ENCODE measurements around the gene TENT5C.
A peak's percentile ranks its signal among the peaks of the same experiment; 100 is the strongest.
"Not testable (repeated sequence)": the region's sequence is repeated elsewhere in the genome, so short reads cannot be mapped to it uniquely, and the experiment has no call there.

TENT5C gene

DNA sequence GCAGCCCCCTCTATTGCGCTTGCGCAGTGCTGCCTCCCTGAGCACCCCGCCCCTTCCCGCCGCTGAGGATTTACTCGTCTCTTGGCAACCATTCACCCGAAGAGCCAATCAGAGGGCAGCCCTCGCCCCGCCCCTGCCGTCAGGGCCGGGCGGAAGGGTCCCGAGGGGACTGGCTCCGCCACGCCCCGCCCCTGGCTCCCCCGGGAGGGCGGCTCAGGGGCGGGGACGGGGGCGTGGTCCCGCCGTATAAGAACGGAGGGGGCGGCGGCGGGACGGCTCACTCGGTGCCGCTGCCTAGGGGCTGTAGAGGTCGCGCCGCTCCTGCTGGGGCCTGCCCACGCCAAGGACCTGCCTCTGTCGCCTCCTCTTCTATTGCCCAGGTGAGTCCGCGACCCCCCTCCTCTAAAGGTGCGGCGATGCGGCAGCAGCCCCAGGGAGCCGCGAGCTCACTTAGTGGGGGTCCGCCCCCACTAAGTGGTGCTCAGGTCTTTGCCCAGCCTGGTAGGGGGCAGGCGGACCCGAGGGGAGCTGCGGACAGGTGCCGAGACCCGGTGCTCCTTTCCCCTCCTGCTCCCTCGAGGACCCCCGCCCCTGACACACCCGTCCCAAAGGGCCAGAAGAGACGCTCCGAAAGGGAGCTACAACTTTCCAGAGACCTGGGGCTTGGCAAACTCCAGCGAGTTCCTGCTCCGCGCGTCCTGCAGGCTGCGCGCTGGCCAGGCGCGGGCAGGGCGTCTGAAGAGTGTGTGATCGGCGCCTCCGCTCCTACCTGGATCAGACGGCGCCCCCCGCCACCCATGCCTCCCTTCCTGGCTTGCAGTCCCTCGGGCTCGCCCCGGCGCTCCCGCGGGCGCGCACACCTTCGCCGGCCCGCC lies at the start of gene TENT5C:
TENT5C (plus strand) TSS at position 275 of the 875 bp plus-strand sequence. CDS start 16,821 bp downstream, outside the sequence.
- peak; percentile 93 for DNase-seq

DNA sequence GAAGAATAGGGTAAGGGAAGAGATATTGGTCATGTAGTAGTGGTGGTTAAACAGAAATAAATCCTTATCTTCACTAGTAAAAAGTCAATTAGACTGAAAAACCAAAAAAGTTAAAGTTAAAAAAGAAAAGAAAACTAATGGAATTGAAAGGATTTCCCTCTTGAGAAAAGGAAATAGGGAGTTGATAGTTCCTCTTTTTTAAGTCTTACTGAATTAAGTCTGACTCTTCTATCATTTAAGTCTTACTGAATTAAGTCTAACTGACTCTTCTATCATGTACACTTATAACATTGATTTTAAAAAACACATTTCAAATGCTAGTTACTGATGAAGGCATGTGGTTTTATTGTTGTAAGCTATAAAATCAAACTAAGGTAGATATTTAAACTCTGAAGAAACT lies 49.5 kb upstream of the TENT5C start:
- no peak for DNase-seq

DNA sequence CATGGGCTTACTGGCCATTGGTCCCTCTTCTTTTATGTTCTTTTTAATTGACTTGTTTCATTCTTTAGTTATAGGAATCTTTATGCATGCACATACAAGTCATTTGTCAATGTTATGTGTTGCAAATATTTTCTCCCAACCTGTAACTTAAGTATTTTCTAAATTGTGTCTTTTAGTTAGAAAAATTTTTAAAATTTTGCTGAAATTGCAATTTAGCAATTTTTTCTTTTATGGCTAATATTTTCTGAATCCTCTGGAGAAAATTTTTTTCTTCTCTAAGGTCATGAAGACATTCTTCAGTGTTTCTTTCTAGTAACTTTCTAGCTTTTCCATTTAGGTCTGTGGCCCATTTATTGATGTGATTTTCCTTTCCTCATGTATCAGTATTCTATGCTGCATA lies 48.9 kb upstream of the TENT5C start:
- no peak for DNase-seq

DNA sequence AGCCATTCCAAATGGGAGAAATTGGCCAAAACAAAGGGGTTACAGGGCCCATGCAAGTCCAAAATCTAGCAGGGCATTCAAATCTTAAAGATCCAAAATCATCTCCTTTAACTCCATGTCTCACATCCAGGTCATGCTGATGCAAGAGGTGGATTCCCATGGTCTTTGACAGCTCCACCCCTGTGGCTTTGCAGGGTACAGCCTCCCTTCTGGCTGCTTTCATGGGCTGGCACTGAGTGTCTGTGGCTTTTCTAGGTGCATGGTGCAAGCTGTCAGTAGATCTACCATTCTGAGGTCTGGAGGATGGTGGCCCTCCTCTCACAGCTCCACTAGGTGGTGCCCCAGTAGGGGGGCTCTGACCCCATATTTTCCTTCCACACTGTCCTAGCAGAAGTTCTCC lies 47.4 kb upstream of the TENT5C start:
- not testable (repeated sequence) for DNase-seq

DNA sequence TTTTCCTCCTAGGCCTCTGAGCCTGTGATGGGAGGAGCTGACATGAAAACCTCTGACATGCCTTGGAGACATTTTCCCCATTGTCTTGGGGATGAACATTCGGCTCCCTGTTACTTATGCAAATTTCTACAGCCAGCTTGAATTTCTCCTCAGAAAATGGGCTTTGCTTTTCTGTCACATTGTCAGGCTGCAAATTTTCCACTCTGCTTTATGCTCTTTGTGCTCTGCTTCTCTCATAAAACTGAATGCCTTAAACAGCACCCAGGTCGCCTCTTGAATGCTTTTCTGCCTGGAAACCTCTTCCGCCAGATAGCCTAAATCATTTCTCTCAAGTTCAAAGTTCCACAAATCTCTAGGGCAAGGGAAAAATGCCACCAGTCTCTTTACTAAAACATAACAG lies 46.7 kb upstream of the TENT5C start:
- no peak for DNase-seq

DNA sequence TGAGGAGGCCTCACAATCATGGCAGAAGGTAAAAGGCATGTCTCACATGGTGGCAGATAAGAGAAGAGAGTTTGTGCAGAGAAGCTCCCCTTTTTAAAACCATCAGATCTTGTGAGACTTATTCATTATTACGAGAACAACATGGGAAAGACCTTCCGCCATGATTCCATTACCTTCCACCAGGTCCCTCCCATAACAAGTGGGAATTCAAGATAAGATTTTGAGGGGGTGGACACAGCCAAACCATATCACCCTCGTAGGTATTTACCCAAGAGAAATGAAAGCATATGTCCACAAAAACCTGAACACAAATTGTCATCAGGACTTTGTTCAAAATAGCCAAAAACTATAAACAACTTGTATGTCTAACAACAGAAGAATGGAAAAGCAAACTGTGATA lies 45.9 kb upstream of the TENT5C start:
- no peak for DNase-seq

DNA sequence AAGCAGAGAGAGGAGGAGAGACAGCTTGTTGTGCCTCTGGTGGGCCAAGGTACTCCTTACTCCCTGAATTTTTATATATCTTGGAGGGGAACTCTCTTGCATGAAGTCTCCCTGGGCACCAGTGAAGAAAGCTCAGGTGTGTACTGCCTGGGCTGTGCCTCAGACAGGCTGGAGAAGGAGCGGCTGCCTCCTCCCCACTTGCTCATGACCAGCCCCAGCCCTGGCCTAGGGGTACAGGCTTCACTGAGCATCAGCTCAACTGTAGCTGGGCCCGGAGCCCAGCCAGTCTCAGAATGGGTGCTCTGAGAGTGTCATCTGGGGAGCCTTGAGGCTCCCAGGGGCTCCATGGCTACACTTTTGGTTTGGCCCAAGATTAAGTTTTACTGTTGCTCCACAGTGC lies 44.8 kb upstream of the TENT5C start:
- DNase-seq, result no peak

DNA sequence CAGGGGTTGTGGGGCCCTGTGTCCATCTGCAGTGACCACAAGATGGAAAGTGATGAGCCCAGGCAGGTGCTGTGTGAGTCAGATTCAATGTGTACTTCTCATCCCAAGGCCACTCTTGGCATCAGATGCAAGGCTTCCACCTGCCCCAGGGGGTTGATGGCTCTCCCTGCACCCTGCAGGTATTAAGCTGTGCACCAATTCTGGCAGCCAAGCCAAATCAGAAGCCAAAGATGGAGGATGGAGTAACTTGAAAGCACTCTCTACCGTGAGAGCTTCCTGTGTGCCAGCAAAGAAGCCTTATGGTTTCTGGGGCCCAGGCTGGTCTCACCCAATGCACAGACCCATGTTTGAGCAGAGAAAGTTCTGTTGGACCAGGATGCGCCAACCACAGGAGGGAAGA lies 44.3 kb upstream of the TENT5C start:
- no peak for DNase-seq

DNA sequence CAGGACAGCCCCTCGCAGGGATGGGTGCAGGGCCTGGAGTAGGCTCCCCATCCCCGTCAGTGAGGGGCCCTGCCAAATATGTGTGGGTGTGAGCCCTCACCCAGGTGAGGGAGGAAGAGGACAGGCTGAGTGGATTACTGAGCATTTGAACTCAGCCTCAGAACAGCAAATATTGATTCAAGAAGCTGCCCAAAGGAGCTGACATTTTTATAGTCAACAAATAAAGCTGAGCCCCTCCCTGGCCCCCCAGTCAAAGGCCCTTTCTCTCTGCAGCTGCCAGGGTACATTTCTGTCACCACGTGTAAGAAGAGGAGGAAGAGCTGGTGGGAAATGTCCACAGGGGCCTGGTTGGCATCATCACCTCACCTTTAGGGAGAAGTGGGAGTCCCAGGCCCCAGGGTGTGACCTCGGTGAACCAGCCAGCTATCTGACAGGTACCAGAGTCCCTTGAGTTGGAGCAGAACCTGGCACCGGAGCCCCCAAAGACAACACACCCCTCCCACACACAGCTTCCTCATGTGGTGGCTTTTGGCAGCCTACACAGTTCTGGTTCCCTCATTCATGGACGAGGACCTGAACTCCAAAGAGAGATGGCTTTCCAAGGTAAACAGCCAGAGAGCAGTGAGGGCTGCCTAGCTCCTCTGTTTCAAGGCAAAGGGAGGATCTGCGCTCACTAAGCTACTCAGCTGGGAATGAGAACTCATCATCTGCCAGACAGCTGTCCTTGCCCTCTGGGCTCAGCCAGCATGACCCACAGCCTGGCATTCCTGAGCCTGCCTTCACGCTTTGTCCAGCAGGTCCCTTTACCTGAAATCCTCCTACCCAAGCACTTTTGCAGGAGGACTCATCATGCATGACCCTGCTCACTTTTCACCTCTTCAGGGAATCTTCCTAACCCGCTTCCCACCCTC lies 43.0 kb upstream of the TENT5C start:
- DNase-seq, result peak; percentile 76

DNA sequence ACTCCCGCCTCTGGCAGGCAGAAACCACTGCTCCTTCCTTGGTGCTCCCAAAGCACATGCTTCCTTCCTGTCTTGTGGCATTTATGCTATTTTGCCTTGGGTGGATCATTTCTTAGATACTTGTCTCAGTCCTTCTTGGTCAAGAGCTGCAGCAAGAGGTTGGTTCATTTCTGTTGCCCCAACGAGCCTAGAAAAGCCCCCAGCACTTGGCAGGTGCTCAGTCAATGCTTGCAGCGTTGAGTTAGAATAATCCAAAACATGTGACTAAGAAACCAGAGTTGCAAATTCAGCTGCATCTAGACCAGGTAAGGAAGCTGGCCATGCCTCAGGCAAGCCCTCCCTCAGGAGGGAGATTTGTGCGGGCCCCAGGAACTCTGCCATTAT lies 42.4 kb upstream of the TENT5C start:
- DNase-seq, result no peak

DNA sequence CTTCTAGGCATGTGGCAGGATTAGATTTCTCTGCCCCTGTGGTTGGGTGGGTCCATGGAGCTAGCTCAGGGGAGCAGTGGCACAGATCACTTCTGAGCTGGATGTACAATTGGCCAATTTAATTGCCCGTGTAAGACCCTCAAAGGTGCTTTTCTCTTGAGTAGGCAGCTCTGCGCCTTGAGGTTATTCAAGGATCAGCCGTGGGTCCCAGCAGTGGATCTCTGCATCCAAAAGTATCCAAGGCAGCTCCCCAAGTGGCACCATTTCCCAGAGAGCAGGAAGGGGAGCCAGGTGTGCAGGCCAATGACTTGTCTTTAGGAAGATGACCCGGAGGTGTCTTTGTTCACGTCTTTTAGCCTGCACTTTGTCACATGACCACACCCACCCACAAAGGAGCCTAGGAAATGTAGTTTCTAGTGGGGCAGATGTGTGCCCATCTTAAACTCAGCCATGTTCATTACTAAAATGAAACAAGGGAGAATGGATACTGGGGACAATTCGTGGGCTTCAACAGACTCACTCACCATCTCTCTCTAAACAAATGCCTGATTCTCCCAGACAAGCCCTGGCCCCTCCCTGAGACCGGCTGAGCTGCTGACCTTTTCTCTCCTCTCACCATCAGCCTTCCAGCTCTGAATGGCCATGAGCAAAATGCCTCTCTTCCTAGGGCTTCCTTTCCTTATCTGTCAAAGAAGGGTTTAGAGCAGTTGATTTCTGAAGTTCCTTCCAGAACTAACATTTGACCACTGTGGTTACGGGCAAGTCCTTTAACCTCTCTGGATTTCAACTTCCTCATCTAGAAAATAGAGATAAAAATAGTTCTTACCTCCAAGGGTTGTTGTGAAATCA lies 41.4 kb upstream of the TENT5C start:
- no peak for DNase-seq

DNA sequence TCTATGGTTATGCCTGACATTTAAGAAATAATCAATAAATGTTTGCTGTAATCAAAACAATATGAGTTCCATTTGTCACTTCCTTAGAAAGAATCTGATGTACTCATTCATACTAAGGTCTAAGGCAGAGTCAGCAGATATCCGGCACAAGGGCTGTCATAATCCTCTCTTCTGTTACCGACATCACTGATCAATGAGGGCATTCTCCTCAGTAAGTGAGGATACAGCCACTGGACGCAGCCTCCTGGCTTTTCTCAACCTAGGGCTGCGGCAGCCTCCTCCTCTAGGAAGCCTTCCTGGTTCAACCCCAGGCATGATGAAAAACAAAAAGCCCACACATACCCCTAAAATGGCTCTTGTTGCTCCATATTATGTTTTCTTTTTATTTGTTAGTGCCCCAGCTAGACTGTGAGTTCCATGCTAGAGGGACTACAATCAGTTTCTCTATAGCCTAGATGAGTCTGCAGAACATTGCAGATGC lies 40.7 kb upstream of the TENT5C start:
- DNase-seq, result no peak

DNA sequence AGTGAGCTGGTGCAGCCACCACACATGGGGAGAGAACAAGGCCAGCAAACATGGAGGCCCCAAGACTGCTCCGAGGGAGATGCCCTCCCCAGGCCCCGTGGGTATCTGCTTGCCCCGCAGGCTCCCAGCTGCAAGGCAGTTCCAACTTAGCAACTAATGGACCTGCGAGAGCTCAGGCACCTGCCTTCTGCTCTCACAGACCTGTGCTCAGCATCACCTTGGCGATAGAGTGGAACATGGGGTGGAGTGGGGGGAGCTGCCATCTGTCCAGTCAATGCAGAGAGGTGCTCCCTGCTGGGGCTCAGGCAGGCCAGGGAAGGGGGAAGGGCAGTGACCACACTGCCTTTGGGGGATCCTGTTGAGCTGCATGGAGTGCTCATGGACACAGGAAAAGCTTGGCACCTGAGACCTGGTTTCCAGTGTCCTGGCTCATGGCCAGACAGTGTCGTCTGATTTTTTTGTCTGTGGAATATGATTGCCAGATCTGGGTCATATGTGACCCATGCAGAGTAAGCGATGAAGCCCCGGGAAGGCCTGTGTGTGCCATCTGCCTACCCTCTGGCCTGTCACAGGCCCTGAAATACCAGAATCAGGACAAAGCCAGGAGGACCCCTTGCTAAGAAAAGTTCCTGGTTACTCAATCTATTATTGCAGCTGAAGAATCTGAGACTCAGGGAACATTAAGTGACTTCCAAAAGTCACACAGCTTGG lies 39.9 kb upstream of the TENT5C start:
- DNase-seq, result no peak

DNA sequence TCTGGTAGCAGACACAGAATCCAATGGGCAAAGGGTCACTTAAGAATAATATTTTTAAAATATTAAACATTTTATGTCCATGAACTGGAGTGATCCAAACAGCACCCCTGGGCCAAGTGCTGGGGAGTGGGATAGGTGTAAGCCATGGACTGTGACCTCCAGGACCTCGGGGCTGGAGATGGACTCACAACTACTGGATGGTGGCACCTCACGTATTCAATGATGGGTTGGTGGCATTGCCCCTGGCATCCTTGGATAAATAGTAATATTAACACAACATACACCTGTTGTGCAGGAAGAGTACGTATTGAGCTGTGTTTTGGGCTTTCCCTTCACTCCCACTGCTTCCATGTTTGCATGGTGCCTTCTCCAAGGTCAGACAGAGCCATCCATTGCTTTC lies 39.3 kb upstream of the TENT5C start:
- no peak for DNase-seq

DNA sequence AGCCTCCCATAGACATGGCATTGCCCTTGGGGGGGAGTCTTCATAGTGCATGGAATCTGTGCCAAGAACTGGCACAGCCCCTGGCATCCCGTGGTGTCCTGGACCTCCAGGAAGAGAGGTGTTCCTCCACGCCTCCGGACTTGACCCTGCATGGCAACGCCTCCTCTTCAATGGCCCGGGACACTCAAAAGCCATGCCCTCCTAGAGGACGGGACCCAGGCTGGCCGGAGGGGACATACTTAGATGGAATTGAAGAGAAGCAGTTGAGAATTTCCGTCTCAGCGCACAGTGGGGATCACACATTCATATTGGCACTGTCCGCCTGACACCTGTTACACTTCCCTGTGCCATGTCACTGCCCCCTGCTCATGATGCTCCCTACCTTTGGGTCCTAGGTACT lies 38.4 kb upstream of the TENT5C start:
- no peak for DNase-seq

DNA sequence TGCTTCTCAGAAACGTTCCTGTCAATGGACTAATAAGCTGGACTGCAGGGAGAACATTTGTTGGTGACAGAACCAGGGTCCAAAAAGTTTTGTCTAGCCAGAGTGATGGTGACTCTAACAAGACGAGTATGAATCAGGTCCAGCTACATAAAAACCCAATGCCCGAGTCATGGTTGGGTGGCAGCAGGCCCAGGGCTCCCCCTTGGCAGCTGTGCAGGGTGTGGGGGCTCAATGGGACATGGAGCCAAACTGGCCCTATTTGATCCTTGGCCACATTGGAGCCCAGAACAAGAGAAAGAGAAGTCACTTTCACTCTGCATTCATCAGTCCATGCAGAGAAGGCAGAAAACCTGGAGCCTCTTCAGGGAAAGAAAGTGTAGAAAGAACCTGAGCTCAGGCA lies 37.9 kb upstream of the TENT5C start:
- no peak for DNase-seq

DNA sequence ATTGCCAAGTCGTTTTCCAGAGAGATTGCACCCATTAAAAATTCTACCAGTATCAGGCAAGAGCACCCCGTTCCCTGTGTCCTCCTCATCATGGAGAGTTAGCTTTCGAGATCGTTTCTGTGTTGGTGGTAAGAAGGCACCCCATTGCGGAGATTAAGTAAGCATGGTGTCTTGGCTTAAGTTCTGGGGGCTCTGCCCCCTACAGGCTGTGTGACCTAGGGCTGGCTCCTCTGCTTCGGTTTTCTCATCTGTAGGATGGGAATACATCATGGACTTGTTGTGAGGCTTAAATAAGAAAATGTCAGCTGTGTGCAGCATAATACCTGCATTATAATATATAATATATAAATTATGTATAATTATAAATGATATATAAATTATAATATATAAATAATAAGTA lies 36.8 kb upstream of the TENT5C start:
- no peak for DNase-seq

DNA sequence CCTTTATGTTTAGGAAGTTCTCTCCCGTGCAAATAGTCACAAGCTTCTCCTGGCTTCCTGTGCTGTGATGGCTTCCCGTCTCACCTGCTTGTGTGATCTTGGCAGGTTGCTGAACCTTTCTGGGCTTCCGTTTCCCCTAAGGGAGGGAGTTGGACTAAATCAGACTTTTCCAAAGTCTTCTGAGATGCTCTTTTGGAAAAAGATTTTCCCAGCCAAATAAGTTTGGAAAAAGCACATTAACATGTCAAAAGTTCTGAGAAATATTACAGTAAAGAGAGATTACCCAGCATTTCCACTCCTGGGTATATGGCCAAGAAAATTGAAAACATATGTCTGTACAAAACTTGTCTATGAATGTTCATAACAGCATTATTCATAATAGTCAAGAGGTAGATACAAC lies 36.0 kb upstream of the TENT5C start:
- DNase-seq, result no peak

DNA sequence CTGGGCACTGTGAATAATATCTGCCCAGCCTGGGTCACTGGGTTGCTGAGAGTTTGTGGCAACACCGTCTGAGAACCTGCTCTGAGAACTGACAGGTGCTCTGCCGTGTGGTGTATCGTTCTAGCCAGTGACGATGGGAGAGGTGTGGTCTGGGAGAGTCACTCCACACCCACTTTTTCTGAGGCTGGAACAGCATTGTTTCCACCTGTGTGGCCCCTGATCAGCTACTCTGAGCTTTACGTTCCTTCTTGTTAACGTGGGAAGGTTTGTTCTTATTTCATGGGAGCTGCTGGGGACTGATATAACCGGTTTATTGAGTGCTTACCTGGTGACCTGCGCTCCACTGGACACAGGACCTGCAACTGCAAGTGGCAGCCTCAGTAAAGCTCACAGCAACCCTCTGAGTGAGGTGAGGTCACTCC lies 34.8 kb upstream of the TENT5C start:
- DNase-seq, result no peak

DNA sequence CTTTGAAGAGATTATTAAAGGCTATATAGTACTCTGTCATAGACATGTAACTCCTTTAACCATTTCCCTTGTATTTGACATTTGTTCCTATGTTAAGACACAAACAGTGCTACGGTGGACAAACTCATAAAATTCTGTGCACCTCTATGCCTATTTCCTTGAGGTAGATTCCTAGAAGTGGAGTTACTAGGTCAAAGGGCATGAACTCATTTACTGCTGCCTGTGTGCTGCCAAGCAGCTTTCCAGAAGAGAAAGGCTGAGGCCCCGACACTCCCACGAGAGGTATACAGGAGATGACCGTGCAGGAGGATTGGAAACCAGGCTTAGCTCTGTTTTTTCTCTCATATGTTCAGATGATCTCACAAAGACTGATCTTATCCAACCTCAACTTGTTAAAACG lies 34.4 kb upstream of the TENT5C start:
- DNase-seq, result no peak

DNA sequence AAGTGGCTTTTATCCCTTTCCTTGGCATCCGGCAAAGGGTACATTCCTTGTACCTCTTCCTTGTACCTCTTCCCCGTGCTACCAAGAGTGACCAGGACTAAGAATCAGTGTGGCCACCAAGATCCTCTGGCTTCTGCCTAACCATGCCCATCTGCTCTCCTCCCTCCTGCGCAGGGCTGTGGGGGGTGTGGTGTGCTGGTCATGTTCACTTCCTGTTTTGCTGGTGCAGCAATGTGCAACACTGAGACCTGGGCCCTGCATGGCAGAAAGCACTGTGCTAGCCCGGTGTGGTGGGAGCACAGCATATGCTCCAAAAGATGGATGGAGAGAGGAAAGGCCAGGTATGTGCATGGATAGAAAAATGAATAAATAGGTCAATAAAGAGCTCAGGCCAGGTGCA lies 33.3 kb upstream of the TENT5C start:
- peak; percentile 55 for DNase-seq

DNA sequence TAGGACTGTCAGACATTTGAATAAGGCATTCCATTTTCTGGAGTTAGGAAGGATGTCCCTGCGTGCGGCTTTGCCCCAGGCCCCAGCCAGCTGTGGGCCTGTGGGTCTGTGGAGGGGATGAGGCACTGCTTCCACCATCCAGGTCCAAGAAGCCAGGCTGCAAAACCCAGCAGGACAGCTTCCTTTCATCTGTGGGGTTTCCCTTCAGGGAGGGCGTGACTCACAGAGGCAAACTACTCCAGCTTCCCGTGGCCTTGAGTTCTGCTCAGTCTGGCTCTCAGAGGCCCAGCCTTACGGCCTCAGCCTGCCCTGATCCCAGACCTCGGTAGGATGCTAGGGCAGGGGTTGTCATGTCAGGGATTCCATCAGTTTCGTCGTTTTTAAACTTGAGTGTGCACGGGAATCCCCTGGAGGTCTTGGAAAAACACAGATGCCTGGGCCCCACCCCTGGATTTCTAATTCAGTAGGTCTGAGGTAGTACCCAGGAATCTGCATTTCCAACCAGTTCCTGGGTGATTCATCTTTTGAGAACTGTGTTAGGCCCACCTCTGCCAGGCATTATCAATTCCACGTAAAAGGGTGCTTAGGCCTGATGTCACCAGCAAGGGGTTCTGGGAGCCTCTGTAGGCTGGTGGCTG lies 32.3 kb upstream of the TENT5C start:
- no peak for DNase-seq

Data from NCI-H2029 (cell line).